Measurements from ENCODE around the gene JAKMIP2.

Gene JAKMIP2

DNA sequence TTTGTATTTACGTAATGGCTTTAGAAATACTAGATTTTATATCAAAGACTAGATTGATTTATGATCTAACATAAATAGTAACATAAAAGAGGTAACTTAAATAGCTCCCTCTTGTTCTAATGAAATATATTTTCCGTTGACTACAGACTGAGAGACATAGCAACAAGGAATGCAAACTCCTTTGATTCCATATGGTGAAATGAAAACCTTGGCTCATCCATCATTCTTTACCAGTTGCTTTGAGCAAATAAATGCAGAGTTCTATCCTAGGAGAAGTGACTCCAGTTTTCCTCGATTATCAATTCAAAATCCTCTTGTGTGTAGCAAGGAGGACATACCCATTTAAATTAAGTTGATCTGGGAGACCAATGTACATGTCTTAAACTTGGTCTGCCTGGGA is 18.0 kb upstream of the JAKMIP2 start:
- H3K18ac ChIP-seq (ENCODE audit: low read length), result no peak overlapping the region
- H4K8ac ChIP-seq (ENCODE audit: low read depth, low read length), result no peak overlapping the region
- H3K36me3 ChIP-seq (ENCODE audit: control insufficient read depth, insufficient read depth, low read length), result no peaks in the 10 kb centered on the region
- no peaks in the 10 kb centered on the region for H3K27me3 ChIP-seq (ENCODE audit: insufficient read depth, low read length, poor library complexity)
- no peak overlapping the region for H4K5ac ChIP-seq (ENCODE audit: low read length)
- no peaks in the 10 kb centered on the region for H3K79me1 ChIP-seq (ENCODE audit: low read length)
- no peak overlapping the region for H3K4ac ChIP-seq (ENCODE audit: low read depth, low read length)
- H3K9ac ChIP-seq (ENCODE audit: low read length), result no peak overlapping the region
- no peak overlapping the region for H2AK5ac ChIP-seq (ENCODE audit: low read length)
- H3K56ac ChIP-seq (ENCODE audit: low read length), result no peak overlapping the region
- no peak overlapping the region for H3K23ac ChIP-seq (ENCODE audit: low read length)
- no peaks in the 10 kb centered on the region for H3K4me1 ChIP-seq (ENCODE audit: control insufficient read depth, low read depth, low read length)
- whole genome bisulfite sequencing (ENCODE audit: extremely low coverage, insufficient coverage, low lambda C conversion rate), result no CpG with 5 or more reads among the region's 3 CpGs
- H3K27ac ChIP-seq (ENCODE audit: low read depth, low read length), result no peak overlapping the region
- H3K4me3 ChIP-seq (ENCODE audit: low read length), result no peak overlapping the region
- DNase-seq, result no peak
- H3K79me2 ChIP-seq (ENCODE audit: control insufficient read depth, insufficient read depth, low read length), result no peaks in the 10 kb centered on the region
- no peak overlapping the region for H2BK120ac ChIP-seq (ENCODE audit: low read depth, low read length)
- H3K4me2 ChIP-seq (ENCODE audit: low read length), result no peak overlapping the region
- H2BK5ac ChIP-seq (ENCODE audit: low read length), result no peak overlapping the region
- H2BK15ac ChIP-seq (replicated peaks; ENCODE audit: low read depth), result no peak overlapping the region

GRCh38 chr5:147796556-147797308 is 14.2 kb upstream of the JAKMIP2 start:
- DNase-seq, result no peak
- no peaks in the 10 kb centered on the region for H3K79me2 ChIP-seq (ENCODE audit: control insufficient read depth, insufficient read depth, low read length)
- WGBS (ENCODE audit: extremely low coverage, insufficient coverage, low lambda C conversion rate), result no CpG with 5 or more reads among the region's 6 CpGs
- H4K5ac ChIP-seq (ENCODE audit: low read length), result no peak overlapping the region
- no peak overlapping the region for H3K4me3 ChIP-seq (ENCODE audit: low read length)
- no peak overlapping the region for H3K18ac ChIP-seq (ENCODE audit: low read length)
- H2AK5ac ChIP-seq (ENCODE audit: low read length), result no peak overlapping the region
- H3K9ac ChIP-seq (ENCODE audit: low read length), result no peak overlapping the region
- no peaks in the 10 kb centered on the region for H3K36me3 ChIP-seq (ENCODE audit: control insufficient read depth, insufficient read depth, low read length)
- no peak overlapping the region for H4K8ac ChIP-seq (ENCODE audit: low read depth, low read length)
- no peak overlapping the region for H3K4me2 ChIP-seq (ENCODE audit: low read length)
- no peaks in the 10 kb centered on the region for H3K79me1 ChIP-seq (ENCODE audit: low read length)
- H3K23ac ChIP-seq (ENCODE audit: low read length), result no peak overlapping the region
- no peak overlapping the region for H3K27ac ChIP-seq (ENCODE audit: low read depth, low read length)
- H3K4me1 ChIP-seq (ENCODE audit: control insufficient read depth, low read depth, low read length), result no peaks in the 10 kb centered on the region
- H3K4ac ChIP-seq (ENCODE audit: low read depth, low read length), result no peak overlapping the region
- no peak overlapping the region for H2BK15ac ChIP-seq (replicated peaks; ENCODE audit: low read depth)
- H3K27me3 ChIP-seq (ENCODE audit: insufficient read depth, low read length, poor library complexity), result no peaks in the 10 kb centered on the region
- H2BK120ac ChIP-seq (ENCODE audit: low read depth, low read length), result no peak overlapping the region
- H2BK5ac ChIP-seq (ENCODE audit: low read length), result no peak overlapping the region
- no peak overlapping the region for H3K56ac ChIP-seq (ENCODE audit: low read length)

DNA sequence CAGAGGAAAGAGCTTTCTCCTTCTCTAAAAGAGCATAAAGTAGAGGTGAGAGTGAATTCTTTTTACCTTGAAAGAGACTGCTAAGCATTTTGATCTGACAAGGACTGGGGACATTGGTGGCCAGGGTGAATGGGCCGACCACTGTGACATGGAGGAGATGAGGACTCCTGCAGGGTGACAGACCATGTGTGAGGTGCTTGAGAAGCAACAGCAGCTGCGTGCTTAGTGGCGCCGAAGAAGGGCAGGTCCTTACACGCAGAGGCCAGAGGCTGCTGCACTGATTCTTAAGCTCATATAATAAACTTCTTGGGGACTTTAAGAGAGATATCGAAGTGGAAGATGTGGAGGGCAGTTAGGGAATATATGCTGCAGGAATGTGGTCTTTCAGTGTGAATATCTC is 8.7 kb upstream of the JAKMIP2 start:
- no peak overlapping the region for H2AK5ac ChIP-seq (ENCODE audit: low read length)
- H3K79me1 ChIP-seq (ENCODE audit: low read length), result no peaks in the 10 kb centered on the region
- H3K4ac ChIP-seq (ENCODE audit: low read depth, low read length), result no peak overlapping the region
- H3K56ac ChIP-seq (ENCODE audit: low read length), result no peak overlapping the region
- no peaks in the 10 kb centered on the region for H3K4me1 ChIP-seq (ENCODE audit: control insufficient read depth, low read depth, low read length)
- no peak overlapping the region for H3K23ac ChIP-seq (ENCODE audit: low read length)
- H3K9ac ChIP-seq (ENCODE audit: low read length), result no peak overlapping the region
- H3K36me3 ChIP-seq (ENCODE audit: control insufficient read depth, insufficient read depth, low read length), result no peaks in the 10 kb centered on the region
- H2BK120ac ChIP-seq (ENCODE audit: low read depth, low read length), result no peak overlapping the region
- no peak overlapping the region for H3K4me3 ChIP-seq (ENCODE audit: low read length)
- no peaks in the 10 kb centered on the region for H3K79me2 ChIP-seq (ENCODE audit: control insufficient read depth, insufficient read depth, low read length)
- no CpG with 5 or more reads among the region's 6 CpGs for WGBS (ENCODE audit: extremely low coverage, insufficient coverage, low lambda C conversion rate)
- H4K5ac ChIP-seq (ENCODE audit: low read length), result no peak overlapping the region
- H4K8ac ChIP-seq (ENCODE audit: low read depth, low read length), result no peak overlapping the region
- DNase-seq, result no peak
- H3K27ac ChIP-seq (ENCODE audit: low read depth, low read length), result no peak overlapping the region
- no peaks in the 10 kb centered on the region for H3K27me3 ChIP-seq (ENCODE audit: insufficient read depth, low read length, poor library complexity)
- H2BK5ac ChIP-seq (ENCODE audit: low read length), result no peak overlapping the region
- H3K18ac ChIP-seq (ENCODE audit: low read length), result no peak overlapping the region
- no peak overlapping the region for H3K4me2 ChIP-seq (ENCODE audit: low read length)
- H2BK15ac ChIP-seq (replicated peaks; ENCODE audit: low read depth), result no peak overlapping the region

GRCh38 chr5:147789820-147790219 is 7.3 kb upstream of the JAKMIP2 start:
- no peak overlapping the region for H3K9ac ChIP-seq (ENCODE audit: low read length)
- no peaks in the 10 kb centered on the region for H3K4me1 ChIP-seq (ENCODE audit: control insufficient read depth, low read depth, low read length)
- H3K79me2 ChIP-seq (ENCODE audit: control insufficient read depth, insufficient read depth, low read length), result no peaks in the 10 kb centered on the region
- H3K36me3 ChIP-seq (ENCODE audit: control insufficient read depth, insufficient read depth, low read length), result no peaks in the 10 kb centered on the region
- H3K4ac ChIP-seq (ENCODE audit: low read depth, low read length), result no peak overlapping the region
- no peak overlapping the region for H3K4me2 ChIP-seq (ENCODE audit: low read length)
- no peak overlapping the region for H4K8ac ChIP-seq (ENCODE audit: low read depth, low read length)
- H4K5ac ChIP-seq (ENCODE audit: low read length), result no peak overlapping the region
- H3K56ac ChIP-seq (ENCODE audit: low read length), result no peak overlapping the region
- DNase-seq, result no peak
- H3K27ac ChIP-seq (ENCODE audit: low read depth, low read length), result no peak overlapping the region
- no peaks in the 10 kb centered on the region for H3K27me3 ChIP-seq (ENCODE audit: insufficient read depth, low read length, poor library complexity)
- H3K18ac ChIP-seq (ENCODE audit: low read length), result no peak overlapping the region
- no peak overlapping the region for H2BK120ac ChIP-seq (ENCODE audit: low read depth, low read length)
- no peak overlapping the region for H3K23ac ChIP-seq (ENCODE audit: low read length)
- H2AK5ac ChIP-seq (ENCODE audit: low read length), result no peak overlapping the region
- H2BK5ac ChIP-seq (ENCODE audit: low read length), result no peak overlapping the region
- no peak overlapping the region for H3K4me3 ChIP-seq (ENCODE audit: low read length)
- no peaks in the 10 kb centered on the region for H3K79me1 ChIP-seq (ENCODE audit: low read length)
- WGBS (ENCODE audit: extremely low coverage, insufficient coverage, low lambda C conversion rate), result no CpG with 5 or more reads among the region's 2 CpGs
- no peak overlapping the region for H2BK15ac ChIP-seq (replicated peaks; ENCODE audit: low read depth)

- Histone ChIP-seq H2BK5ac (ENCODE audit: low read length) (no peak overlapping the region), H3K4me3 (ENCODE audit: low read length) (no peak overlapping the region), H3K79me1 (ENCODE audit: low read length) (no peaks in the 10 kb centered on the region), H3K18ac (ENCODE audit: low read length) (no peak overlapping the region), H4K5ac (ENCODE audit: low read length) (no peak overlapping the region), H2BK120ac (ENCODE audit: low read depth, low read length) (no peak overlapping the region), H3K79me2 (ENCODE audit: control insufficient read depth, insufficient read depth, low read length) (no peaks in the 10 kb centered on the region), H3K27ac (ENCODE audit: low read depth, low read length) (no peak overlapping the region), H3K4ac (ENCODE audit: low read depth, low read length) (no peak overlapping the region), H2AK5ac (ENCODE audit: low read length) (no peak overlapping the region), H4K8ac (ENCODE audit: low read depth, low read length) (no peak overlapping the region), H3K27me3 (ENCODE audit: insufficient read depth, low read length, poor library complexity) (no peaks in the 10 kb centered on the region), H3K23ac (ENCODE audit: low read length) (no peak overlapping the region), H2BK15ac (replicated peaks; ENCODE audit: low read depth) (no peak overlapping the region), H3K56ac (ENCODE audit: low read length) (no peak overlapping the region), H3K4me1 (ENCODE audit: control insufficient read depth, low read depth, low read length) (no peaks in the 10 kb centered on the region), H3K4me2 (ENCODE audit: low read length) (no peak overlapping the region), H3K9ac (ENCODE audit: low read length) (no peak overlapping the region), H3K36me3 (ENCODE audit: control insufficient read depth, insufficient read depth, low read length) (no peaks in the 10 kb centered on the region)
- no peak for DNase-seq
Measured at GRCh38 chr5:147788023-147788422, 5.5 kb upstream of the JAKMIP2 start.

DNA sequence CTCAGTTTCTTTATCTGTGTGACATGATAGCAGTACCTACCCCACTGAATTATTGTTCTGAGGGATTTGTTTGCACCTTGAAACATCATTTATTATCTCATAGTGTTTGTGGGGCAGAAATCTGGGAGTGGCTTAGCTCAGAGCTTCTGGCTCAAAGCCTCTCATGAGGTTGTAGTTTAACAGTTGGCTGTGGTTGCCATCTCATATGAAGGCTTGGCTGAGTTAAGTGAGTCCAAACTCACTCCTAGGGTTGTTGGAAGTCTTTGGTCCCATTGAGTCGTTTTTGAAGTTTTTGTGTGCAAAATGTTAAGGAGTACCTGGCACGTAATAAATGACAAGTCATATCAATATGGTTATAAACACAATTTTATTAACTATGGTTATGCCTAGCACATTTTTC is 3.6 kb upstream of the JAKMIP2 start:
- H2AK5ac ChIP-seq (ENCODE audit: low read length), result no peak overlapping the region
- no peak overlapping the region for H3K27ac ChIP-seq (ENCODE audit: low read depth, low read length)
- no CpG with 5 or more reads among the region's 2 CpGs for WGBS (ENCODE audit: extremely low coverage, insufficient coverage, low lambda C conversion rate)
- no peaks in the 10 kb centered on the region for H3K36me3 ChIP-seq (ENCODE audit: control insufficient read depth, insufficient read depth, low read length)
- no peak overlapping the region for H2BK5ac ChIP-seq (ENCODE audit: low read length)
- no peak overlapping the region for H3K4ac ChIP-seq (ENCODE audit: low read depth, low read length)
- no peak overlapping the region for H2BK120ac ChIP-seq (ENCODE audit: low read depth, low read length)
- no peaks in the 10 kb centered on the region for H3K79me1 ChIP-seq (ENCODE audit: low read length)
- peaks cover 2% of the 10 kb centered on the region for H3K4me1 ChIP-seq (ENCODE audit: control insufficient read depth, low read depth, low read length)
- no peaks in the 10 kb centered on the region for H3K27me3 ChIP-seq (ENCODE audit: insufficient read depth, low read length, poor library complexity)
- H4K5ac ChIP-seq (ENCODE audit: low read length), result no peak overlapping the region
- no peak overlapping the region for H3K23ac ChIP-seq (ENCODE audit: low read length)
- no peak overlapping the region for H2BK15ac ChIP-seq (replicated peaks; ENCODE audit: low read depth)
- no peak overlapping the region for H3K18ac ChIP-seq (ENCODE audit: low read length)
- no peak overlapping the region for H3K4me2 ChIP-seq (ENCODE audit: low read length)
- no peak overlapping the region for H3K56ac ChIP-seq (ENCODE audit: low read length)
- DNase-seq, result no peak
- H3K4me3 ChIP-seq (ENCODE audit: low read length), result no peak overlapping the region
- no peak overlapping the region for H4K8ac ChIP-seq (ENCODE audit: low read depth, low read length)
- H3K9ac ChIP-seq (ENCODE audit: low read length), result no peak overlapping the region
- H3K79me2 ChIP-seq (ENCODE audit: control insufficient read depth, insufficient read depth, low read length), result peaks cover 2% of the 10 kb centered on the region
